HG02610 (cell line): ENCODE results near the gene ZNF770.

ENCODE experiments used
- ATAC-seq: cut with Tn5 transposase; IDR thresholded peaks from one replicate; pipeline ENCODE4 v1.9.1; 2021; ENCODE audit warnings: mild to moderate bottlenecking, moderate library complexity; ENCODE audit not compliant: unreplicated experiment

Gene ZNF770

GRCh38 chr15:34988027-34988902 lies at the start of gene ZNF770:
Gene ZNF770, minus strand, starts transcription at chr15:34988287. Its CDS starts 4,853 bp downstream, at chr15:34983434.
- ATAC-seq = peak; percentile 73

- ATAC-seq = no peak
These were observed 40.3 kb upstream of the ZNF770 start for GRCh38 chr15:35028235-35028984.

- no peak for ATAC-seq
These were observed 35.7 kb upstream of the ZNF770 start for GRCh38 chr15:35023804-35024203.

GRCh38 chr15:35020974-35021373 lies 32.9 kb upstream of the ZNF770 start:
- no peak for ATAC-seq

- ATAC-seq = no peak
These were observed 31.6 kb upstream of the ZNF770 start for GRCh38 chr15:35019404-35020327.

- ATAC-seq = no peak
These were observed 26.2 kb upstream of the ZNF770 start for GRCh38 chr15:35014241-35014640.

GRCh38 chr15:35013370-35013769 lies 25.3 kb upstream of the ZNF770 start:
- ATAC-seq = no peak

GRCh38 chr15:35007397-35007796 lies 19.3 kb upstream of the ZNF770 start:
- ATAC-seq = no peak

GRCh38 chr15:35005933-35006332 lies 17.8 kb upstream of the ZNF770 start:
- ATAC-seq = peak; percentile 76

- ATAC-seq = no peak
These were observed 15.8 kb upstream of the ZNF770 start for GRCh38 chr15:35003928-35004327.

GRCh38 chr15:35000511-35000910 lies 12.4 kb upstream of the ZNF770 start:
- no peak for ATAC-seq

- ATAC-seq = no peak
These were observed 11.8 kb upstream of the ZNF770 start for GRCh38 chr15:34999906-35000305.

- ATAC-seq = no peak
These were observed 6.8 kb upstream of the ZNF770 start for GRCh38 chr15:34994925-34995324.

- ATAC-seq = peak; percentile 94
These were observed 5.8 kb upstream of the ZNF770 start for GRCh38 chr15:34993877-34994276.

- ATAC-seq = peak; percentile 36
These were observed 5.3 kb upstream of the ZNF770 start for GRCh38 chr15:34993412-34993811.

GRCh38 chr15:34987609-34988026 lies 469 bp downstream of the ZNF770 start:
- no peak for ATAC-seq

GRCh38 chr15:34986771-34987480 lies 1.2 kb downstream of the ZNF770 start:
- no peak for ATAC-seq

- ATAC-seq = no peak
These were observed 1.8 kb downstream of the ZNF770 start for GRCh38 chr15:34986326-34986725.

GRCh38 chr15:34984889-34985630 lies 3.0 kb downstream of the ZNF770 start:
- no peak for ATAC-seq

GRCh38 chr15:34976743-34977142 lies 11.3 kb downstream of the ZNF770 start:
- peak; percentile 81 for ATAC-seq
